Measurements from ENCODE around the gene SLC2A6.

DNA sequence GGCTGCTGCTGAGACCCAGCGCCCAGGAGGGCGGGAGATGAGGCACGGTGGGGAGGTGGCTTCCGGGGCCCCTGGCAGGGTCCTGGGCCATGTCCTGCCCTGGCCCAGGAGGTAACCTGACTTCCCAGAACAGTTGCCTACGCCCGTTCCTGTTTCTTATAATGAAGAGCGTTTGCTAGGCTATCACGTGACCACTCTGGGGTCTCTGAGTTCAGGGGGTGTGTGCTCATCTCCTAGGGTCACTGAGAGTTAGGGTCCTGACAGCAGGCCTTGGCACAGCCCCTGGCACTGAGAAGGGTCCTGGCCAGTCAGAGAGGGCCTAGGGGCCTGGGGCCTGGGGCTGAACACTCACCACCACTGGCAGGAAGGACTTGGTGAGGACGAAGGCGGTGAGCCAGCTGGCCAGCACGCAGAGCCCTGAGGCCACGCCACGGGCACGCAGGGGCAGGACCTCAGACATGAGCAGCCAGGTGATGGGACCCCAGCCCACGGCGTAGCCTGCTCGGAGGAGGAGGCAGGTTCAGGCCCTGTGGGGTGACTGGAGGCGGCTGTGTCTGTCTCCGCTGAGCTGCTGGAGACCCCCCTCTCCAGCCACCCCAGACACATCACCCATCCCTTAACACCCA, 6.0 kb downstream of the SLC2A6 start:
- TF ChIP-seq CTCF (optimal IDR thresholded peaks at IDR 0.05 in 1 of 3, IDR thresholded peaks at IDR 0.05 in 1 of 3, conservative IDR thresholded peaks at IDR 0.05 in 1 of 3; ENCODE audit: extremely low read depth in 1 of 3, insufficient read depth in 2 of 3, low read length in 3 of 3), result no peak
- no peak for TF ChIP-seq EZH2 (IDR thresholded peaks at IDR 0.05; ENCODE audit: low read length)

All from keratinocyte (primary cell).